Caco-2 (cell line): ENCODE data around the gene HTR5A. TPM values are rescaled to one million over a fixed set of nuclear protein-coding genes. Genes with fewer than 3 reads are reported as not detected.

Experiments
- BruUV-seq: library from RNA; stranded (reverse); fragments of 400-500 nt; replicated peaks from 2 replicates; lab custom pipeline; 2021; lab: Mats Ljungman, UMichigan
- CTCF ChIA-PET: fragments of 300-600 bp; sonication (Branson Sonifier 250); formaldehyde crosslinking; loops from one replicate; lab custom pipeline; 2022; ENCODE audit warnings: antibody characterized with exemption; lab: Charles Lee
- POLR2A ChIA-PET: fragments of 300-600 bp; sonication (Branson Sonifier 250); formaldehyde crosslinking; loops from one replicate; lab custom pipeline; 2022; ENCODE audit warnings: antibody characterized with exemption; lab: Charles Lee
- DNase-seq, 2 experiments: peaks; one replicate each; pipeline versions ENCODE4 v3.0.0 to v3.0.0-alpha.2; 2020 to 2022
- H3K27me3 ChIP-seq: replicated peaks from 2 replicates; pipeline ENCODE4 v1.6.0; 2011; ENCODE audit warnings: low read length; ENCODE audit not compliant: control insufficient read depth, insufficient read depth
- H3K36me3 ChIP-seq: 2 replicates; pipeline ENCODE4 v1.5.1; 2011; ENCODE audit warnings: low read length; ENCODE audit not compliant: control insufficient read depth, insufficient read depth
- H3K4me1 ChIP-seq: fragments of 250-450 bp; sonication (Bioruptor Pico); 2 replicates; pipeline ENCODE4 v1.5.1; 2020; ENCODE audit warnings: mild to moderate bottlenecking
- H3K4me3 ChIP-seq: 2 replicates; pipeline ENCODE4 v1.5.1; 2011; ENCODE audit warnings: low read depth, mild to moderate bottlenecking, control low read depth, low read length
- H3K9me3 ChIP-seq: fragments of 250-450 bp; sonication (Bioruptor Pico); 2 replicates; pipeline ENCODE4 v1.5.1; 2020; ENCODE audit warnings: mild to moderate bottlenecking, moderate library complexity
- H3K27ac Mint-ChIP-seq: one replicate; pipeline ENCODE4 v1.8.0; 2022; ENCODE audit warnings: mixed read lengths; ENCODE audit not compliant: unreplicated experiment
- H3K27me3 Mint-ChIP-seq: one replicate; pipeline ENCODE4 v1.8.0; 2022; ENCODE audit warnings: mixed read lengths; ENCODE audit not compliant: insufficient read depth, unreplicated experiment
- H3K36me3 Mint-ChIP-seq: one replicate; pipeline ENCODE4 v1.8.0; 2022; ENCODE audit warnings: mild to moderate bottlenecking, mixed read lengths; ENCODE audit not compliant: insufficient read depth, unreplicated experiment
- H3K4me1 Mint-ChIP-seq: one replicate; pipeline ENCODE4 v1.8.0; 2022; ENCODE audit warnings: low read depth, mixed read lengths; ENCODE audit not compliant: unreplicated experiment
- H3K4me3 Mint-ChIP-seq: one replicate; pipeline ENCODE4 v1.8.0; 2022; ENCODE audit warnings: mild to moderate bottlenecking, moderate library complexity, mixed read lengths; ENCODE audit not compliant: unreplicated experiment
- H3K9me3 Mint-ChIP-seq: one replicate; pipeline ENCODE4 v1.8.0; 2022; ENCODE audit warnings: mixed read lengths; ENCODE audit not compliant: unreplicated experiment
- intact Hi-C: fragments of 100-400 bp; cut with micrococcal nuclease; formaldehyde crosslinking; loops from one replicate; pipeline ENCODE4 v1.10.0; 2022; ENCODE audit not compliant: unreplicated experiment
- total RNA-seq: library from RNA; stranded (reverse); gene quantifications from 2 replicates; pipeline ENCODE4 v1.2.3, GENCODE V29; 2022
- TF ChIP-seq, protein P1 (sequence below), 2 experiments: fragments of 200-600 bp in 1 of 2; IDR thresholded peaks; 1 replicate in 1 of 2; 2 replicates in 1 of 2; pipeline versions ENCODE4 v1.5.1 to v1.8.0; 2011 to 2022; ENCODE audit warnings: antibody characterized with exemption in 1 of 2, control low read depth in 1 of 2, inconsistent platforms in 1 of 2, low read depth in 1 of 2, low read length in 1 of 2, mild to moderate bottlenecking in 1 of 2, moderate library complexity in 1 of 2; ENCODE audit not compliant: insufficient read depth in 1 of 2, severe bottlenecking in 1 of 2, unreplicated experiment in 1 of 2

The HTR5A gene
- total RNA-seq, 1 experiment from 2014 or later, result not detected

DNA sequence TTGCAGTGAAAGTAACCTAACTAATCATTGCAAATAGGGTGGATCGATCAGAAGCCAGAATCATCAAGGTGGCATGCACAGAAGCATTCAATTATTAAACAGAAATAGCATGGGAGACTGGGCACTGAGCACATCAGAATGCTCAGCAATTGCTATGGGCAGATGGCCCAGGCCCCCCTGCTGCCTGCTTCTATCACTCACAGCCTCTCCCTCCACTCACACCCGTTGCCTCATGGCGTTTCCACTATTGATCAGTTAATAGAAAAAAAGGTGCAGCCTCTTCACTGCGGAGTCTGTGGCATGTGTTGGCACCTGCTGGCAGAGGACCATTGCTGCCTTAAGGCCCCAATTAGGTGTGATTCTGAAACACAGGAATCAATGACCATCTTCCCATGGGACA lies 11.2 kb upstream of the HTR5A start:
- H3K4me1 ChIP-seq, result no peaks in the 10 kb centered on the region
- Mint-ChIP-seq H3K4me1 (no peaks in the 10 kb centered on the region), H3K9me3 (no peaks in the 10 kb centered on the region), H3K27ac (no peak overlapping the region), H3K36me3 (no peaks in the 10 kb centered on the region), H3K4me3 (no peak overlapping the region), H3K27me3 (peaks cover 27% of the 10 kb centered on the region)
- H3K27me3 ChIP-seq, result no peaks in the 10 kb centered on the region; the same call in 1 of the 2 replicates
- BruUV-seq, result no TSS peak
- TF ChIP-seq, protein P1, sequence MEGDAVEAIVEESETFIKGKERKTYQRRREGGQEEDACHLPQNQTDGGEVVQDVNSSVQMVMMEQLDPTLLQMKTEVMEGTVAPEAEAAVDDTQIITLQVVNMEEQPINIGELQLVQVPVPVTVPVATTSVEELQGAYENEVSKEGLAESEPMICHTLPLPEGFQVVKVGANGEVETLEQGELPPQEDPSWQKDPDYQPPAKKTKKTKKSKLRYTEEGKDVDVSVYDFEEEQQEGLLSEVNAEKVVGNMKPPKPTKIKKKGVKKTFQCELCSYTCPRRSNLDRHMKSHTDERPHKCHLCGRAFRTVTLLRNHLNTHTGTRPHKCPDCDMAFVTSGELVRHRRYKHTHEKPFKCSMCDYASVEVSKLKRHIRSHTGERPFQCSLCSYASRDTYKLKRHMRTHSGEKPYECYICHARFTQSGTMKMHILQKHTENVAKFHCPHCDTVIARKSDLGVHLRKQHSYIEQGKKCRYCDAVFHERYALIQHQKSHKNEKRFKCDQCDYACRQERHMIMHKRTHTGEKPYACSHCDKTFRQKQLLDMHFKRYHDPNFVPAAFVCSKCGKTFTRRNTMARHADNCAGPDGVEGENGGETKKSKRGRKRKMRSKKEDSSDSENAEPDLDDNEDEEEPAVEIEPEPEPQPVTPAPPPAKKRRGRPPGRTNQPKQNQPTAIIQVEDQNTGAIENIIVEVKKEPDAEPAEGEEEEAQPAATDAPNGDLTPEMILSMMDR (IDR thresholded peaks at IDR 0.05; ENCODE audit: insufficient read depth in 1 of 2, low read depth in 1 of 2, low read length in 1 of 2, severe bottlenecking in 1 of 2, unreplicated experiment in 1 of 2), result no peak
- H3K4me3 ChIP-seq, result no peak overlapping the region
- POLR2A ChIA-PET, result no interaction called here
- DNase-seq, result no peak
- no peaks in the 10 kb centered on the region for H3K9me3 ChIP-seq
- intact Hi-C loops, result no loop called here
- no peaks in the 10 kb centered on the region for H3K36me3 ChIP-seq
- CTCF ChIA-PET, result no interaction called here

DNA sequence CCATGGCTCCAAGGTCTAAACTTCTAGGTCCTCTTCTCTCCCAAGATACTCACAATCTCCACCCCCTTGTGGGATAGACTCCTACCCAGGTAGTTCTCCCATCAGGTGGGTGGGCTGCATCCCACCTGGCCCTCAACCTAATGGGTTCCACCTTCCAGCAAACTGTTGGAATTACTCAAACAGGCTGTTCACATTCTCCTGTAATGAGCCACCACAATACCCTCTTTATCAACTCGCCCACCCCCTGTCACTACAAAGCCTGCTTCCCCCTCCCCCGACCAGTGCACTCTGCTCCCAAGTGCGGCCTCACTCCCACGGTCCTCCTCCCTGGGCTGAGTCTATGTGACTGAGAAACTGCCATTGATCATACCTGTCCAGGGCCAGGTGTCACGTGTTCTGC lies 10.4 kb upstream of the HTR5A start:
- H3K4me3 Mint-ChIP-seq, result no peak overlapping the region
- H3K4me1 Mint-ChIP-seq, result no peaks in the 10 kb centered on the region
- peaks cover 26% of the 10 kb centered on the region for H3K27me3 Mint-ChIP-seq
- Histone ChIP-seq H3K4me3 (no peak overlapping the region), H3K36me3 (no peaks in the 10 kb centered on the region), H3K4me1 (no peaks in the 10 kb centered on the region), H3K9me3 (no peaks in the 10 kb centered on the region), H3K27me3 (no peaks in the 10 kb centered on the region; the same call in 1 of the 2 replicates)
- no peaks in the 10 kb centered on the region for H3K9me3 Mint-ChIP-seq
- CTCF ChIA-PET, result no interaction called here
- POLR2A ChIA-PET, result no interaction called here
- no peak for DNase-seq
- no peak overlapping the region for H3K27ac Mint-ChIP-seq
- intact Hi-C loops, result no loop called here
- H3K36me3 Mint-ChIP-seq, result no peaks in the 10 kb centered on the region
- TF ChIP-seq, protein P1 (IDR thresholded peaks at IDR 0.05; ENCODE audit: insufficient read depth in 1 of 2, low read depth in 1 of 2, low read length in 1 of 2, severe bottlenecking in 1 of 2, unreplicated experiment in 1 of 2), result no peak
- BruUV-seq, result no TSS peak

DNA sequence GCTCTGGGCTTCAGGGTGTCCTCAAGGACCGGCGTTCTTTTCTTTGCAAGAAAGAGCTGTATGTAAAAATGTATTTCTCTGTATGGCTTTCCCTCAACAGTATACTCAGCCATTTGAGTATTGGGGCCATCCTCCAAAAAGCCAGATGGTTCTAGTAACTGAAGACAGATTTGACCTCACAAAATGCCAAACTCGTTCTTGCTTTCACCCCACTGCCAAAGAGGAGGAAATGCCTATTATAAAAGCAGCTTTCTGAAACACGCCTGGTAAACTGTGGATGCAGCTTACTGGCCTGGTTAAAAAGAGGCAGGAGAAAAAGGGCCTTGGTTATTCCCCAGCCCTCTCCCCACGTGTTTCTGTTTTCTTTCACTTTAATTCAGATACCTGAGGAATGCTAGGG lies 7.7 kb upstream of the HTR5A start:
- H3K27me3 ChIP-seq, result no peaks in the 10 kb centered on the region; the same call in 1 of the 2 replicates
- no peak for DNase-seq
- Mint-ChIP-seq H3K4me1 (no peaks in the 10 kb centered on the region), H3K9me3 (no peaks in the 10 kb centered on the region), H3K36me3 (no peaks in the 10 kb centered on the region), H3K27ac (no peak overlapping the region), H3K4me3 (no peak overlapping the region), H3K27me3 (peaks cover 23% of the 10 kb centered on the region)
- TF ChIP-seq, protein P1 (IDR thresholded peaks at IDR 0.05; ENCODE audit: insufficient read depth in 1 of 2, low read depth in 1 of 2, low read length in 1 of 2, severe bottlenecking in 1 of 2, unreplicated experiment in 1 of 2), result no peak
- H3K4me3 ChIP-seq, result no peak overlapping the region
- POLR2A ChIA-PET, result no interaction called here
- H3K36me3 ChIP-seq, result no peaks in the 10 kb centered on the region
- intact Hi-C loops, result no loop called here
- CTCF ChIA-PET, result no interaction called here
- BruUV-seq, result no TSS peak
- no peaks in the 10 kb centered on the region for H3K9me3 ChIP-seq
- no peaks in the 10 kb centered on the region for H3K4me1 ChIP-seq
